ENCODE data around the gene KANSL1. TPM values are rescaled to one million over a fixed set of nuclear protein-coding genes. Genes with fewer than 3 reads are reported as not detected.
A peak's percentile ranks its signal among the peaks of the same experiment; 100 is the strongest.

The KANSL1 gene
- total RNA-seq, 1 donor from 2014 or later: 78.5 TPM

GRCh38 chr17:46200197-46200596, 7.0 kb upstream of the KANSL1 start:
- no peaks in the 10 kb centered on the region for H3K27me3 ChIP-seq (ENCODE audit: low read depth)
- intact Hi-C loops (cut with DNase I): no loop called here
- no peak for TF ChIP-seq CTCF (IDR thresholded peaks at IDR 0.05)
- H3K36me3 ChIP-seq: no peaks in the 10 kb centered on the region
- H3K4me1 ChIP-seq: peaks cover 5% of the 10 kb centered on the region
- DNase-seq (no peak), ATAC-seq (peak in 1 of 2 donors; percentile 68)
- no peak overlapping the region for H3K27ac ChIP-seq
- no peak overlapping the region for H3K4me3 ChIP-seq
- no peaks in the 10 kb centered on the region for H3K9me3 ChIP-seq

GRCh38 chr17:46199379-46199778, 6.2 kb upstream of the KANSL1 start:
- no peaks in the 10 kb centered on the region for H3K36me3 ChIP-seq
- H3K4me1 ChIP-seq: peaks cover 13% of the 10 kb centered on the region
- no peaks in the 10 kb centered on the region for H3K9me3 ChIP-seq
- ATAC-seq (no peak), DNase-seq (no peak)
- no peak overlapping the region for H3K4me3 ChIP-seq
- intact Hi-C loops (cut with DNase I): loop anchor here (10.0 kb wide), 1 partner anchor 155 kb away; no protein-coding TSS in a partner anchor
- no peak for TF ChIP-seq CTCF (IDR thresholded peaks at IDR 0.05)
- H3K27ac ChIP-seq: no peak overlapping the region
- H3K27me3 ChIP-seq (ENCODE audit: low read depth): no peaks in the 10 kb centered on the region

GRCh38 chr17:46198233-46198632, 5.0 kb upstream of the KANSL1 start:
- TF ChIP-seq CTCF (IDR thresholded peaks at IDR 0.05): no peak

GRCh38 chr17:46197530-46197929, 4.3 kb upstream of the KANSL1 start:
- TF ChIP-seq CTCF (IDR thresholded peaks at IDR 0.05): no peak
- no peaks in the 10 kb centered on the region for H3K9me3 ChIP-seq
- H3K27me3 ChIP-seq (ENCODE audit: low read depth): no peaks in the 10 kb centered on the region
- peaks cover 16% of the 10 kb centered on the region for H3K4me1 ChIP-seq
- no peak overlapping the region for H3K4me3 ChIP-seq
- H3K36me3 ChIP-seq: no peaks in the 10 kb centered on the region
- no peak overlapping the region for H3K27ac ChIP-seq
- DNase-seq (no peak), ATAC-seq (no peak)
- intact Hi-C loops (cut with DNase I): loop anchor here (10.0 kb wide), 1 partner anchor 153 kb away; no protein-coding TSS in a partner anchor

More at GRCh38 chr17:46198233-46198632, 5.0 kb upstream of the KANSL1 start:
- Histone ChIP-seq H3K36me3 (no peaks in the 10 kb centered on the region), H3K27ac (no peak overlapping the region), H3K9me3 (no peaks in the 10 kb centered on the region), H3K27me3 (ENCODE audit: low read depth) (no peaks in the 10 kb centered on the region), H3K4me3 (no peak overlapping the region), H3K4me1 (peaks cover 16% of the 10 kb centered on the region)
- intact Hi-C loops (cut with DNase I): loop anchor here (10.0 kb wide), 1 partner anchor 153 kb away; no protein-coding TSS in a partner anchor
- ATAC-seq (no peak), DNase-seq (no peak)

GRCh38 chr17:46195939-46196716, 2.9 kb upstream of the KANSL1 start:
- H3K4me1 ChIP-seq: peaks cover 16% of the 10 kb centered on the region
- ATAC-seq (no peak), DNase-seq (no peak)
- intact Hi-C loops (cut with DNase I): loop anchor here (10.0 kb wide), 1 partner anchor 151 kb away; no protein-coding TSS in a partner anchor
- H3K4me3 ChIP-seq: no peak overlapping the region
- no peaks in the 10 kb centered on the region for H3K9me3 ChIP-seq
- no peaks in the 10 kb centered on the region for H3K36me3 ChIP-seq
- no peak for TF ChIP-seq CTCF (IDR thresholded peaks at IDR 0.05)
- H3K27ac ChIP-seq: no peak overlapping the region
- no peaks in the 10 kb centered on the region for H3K27me3 ChIP-seq (ENCODE audit: low read depth)
